IMR-90 (cell line): ENCODE measurements around the gene AGAP9. TPM values are rescaled to one million over a fixed set of nuclear protein-coding genes. Genes with fewer than 3 reads are reported as not detected.

Source experiments
- ATAC-seq: fragments of 200-7000 bp; cut with Tn5 transposase; 2 replicates; pipeline ENCODE4 v1.9.1; 2020; ENCODE audit warnings: low read depth, mild to moderate bottlenecking, moderate library complexity
- BruUV-seq: library from RNA; stranded (reverse); fragments of 400-500 nt; replicated peaks from 2 replicates; lab custom pipeline; 2021; lab: Mats Ljungman, UMichigan
- CTCF ChIA-PET: fragments of 300-600 bp; formaldehyde crosslinking; extraction: SDS; loops from one replicate; lab custom pipeline; 2021; ENCODE audit warnings: antibody characterized with exemption; lab: Yijun Ruan, JAX
- POLR2A ChIA-PET: fragments of 300-600 bp; sonication (Branson Sonifier 250); formaldehyde crosslinking; loops from one replicate; lab custom pipeline; 2022; ENCODE audit warnings: antibody characterized with exemption; ENCODE audit not compliant: unreplicated experiment; lab: Charles Lee
- DNase-seq: peaks from one replicate; pipeline ENCODE4 v3.0.0; 2013
- H2AFZ ChIP-seq: replicated peaks from 2 replicates; pipeline ENCODE3; 2013; ENCODE audit warnings: low read length, mild to moderate bottlenecking; ENCODE audit not compliant: poor library complexity
- H2AK5ac ChIP-seq: 2 replicates; pipeline ENCODE4 v1.6.1; 2013; ENCODE audit warnings: low read depth, low read length, inconsistent platforms
- H2AK9ac ChIP-seq: replicated peaks from 2 replicates; pipeline ENCODE3; 2013; ENCODE audit warnings: mild to moderate bottlenecking, low read depth, low read length, moderate library complexity; ENCODE audit not compliant: poor library complexity
- H2BK120ac ChIP-seq: 2 replicates; pipeline ENCODE4 v1.6.1; 2013; ENCODE audit warnings: low read depth, low read length, inconsistent platforms
- H2BK15ac ChIP-seq: 3 replicates; pipeline ENCODE4 v1.6.1; 2013; ENCODE audit warnings: low read depth, low read length, inconsistent platforms
- H2BK20ac ChIP-seq: 2 replicates; pipeline ENCODE4 v1.6.1; 2013; ENCODE audit warnings: low read depth, mild to moderate bottlenecking, inconsistent platforms, low read length, moderate library complexity
- H2BK5ac ChIP-seq: 2 replicates; pipeline ENCODE4 v1.6.1; 2013; ENCODE audit warnings: mild to moderate bottlenecking, low read depth, low read length, inconsistent platforms; ENCODE audit not compliant: poor library complexity, severe bottlenecking
- H3K14ac ChIP-seq: replicated peaks from 2 replicates; pipeline ENCODE4 v1.6.1; 2013; ENCODE audit warnings: low read depth, low read length, inconsistent platforms
- H3K18ac ChIP-seq: 2 replicates; pipeline ENCODE4 v1.6.1; 2013; ENCODE audit warnings: low read depth, low read length, control low read depth
- H3K23ac ChIP-seq: 2 replicates; pipeline ENCODE4 v1.6.1; 2013; ENCODE audit warnings: low read depth, low read length, inconsistent platforms
- H3K27ac ChIP-seq: 2 replicates; pipeline ENCODE4 v1.5.1; 2013; ENCODE audit warnings: mild to moderate bottlenecking, control low read depth, low read length; ENCODE audit not compliant: insufficient read depth
- H3K27me3 ChIP-seq: 2 replicates; pipeline ENCODE4 v1.6.1; 2013; ENCODE audit warnings: low read length; ENCODE audit not compliant: control insufficient read depth, insufficient read depth
- H3K36me3 ChIP-seq: 2 replicates; pipeline ENCODE4 v1.6.1; 2013; ENCODE audit warnings: low read length, mixed read lengths; ENCODE audit not compliant: control insufficient read depth, insufficient read depth
- H3K4ac ChIP-seq: 2 replicates; pipeline ENCODE4 v1.6.1; 2013; ENCODE audit warnings: low read depth, low read length, inconsistent platforms
- H3K4me1 ChIP-seq: 2 replicates; pipeline ENCODE4 v1.6.1; 2013; ENCODE audit warnings: low read length, mixed read lengths; ENCODE audit not compliant: control insufficient read depth, insufficient read depth
- H3K4me2 ChIP-seq: 2 replicates; pipeline ENCODE4 v1.6.1; 2013; ENCODE audit warnings: low read depth, mild to moderate bottlenecking, control low read depth, low read length, moderate library complexity
- H3K4me3 ChIP-seq: 2 replicates; pipeline ENCODE4 v1.5.1; 2013; ENCODE audit warnings: low read depth, mild to moderate bottlenecking, control low read depth, low read length, moderate library complexity; ENCODE audit not compliant: insufficient read depth
- H3K56ac ChIP-seq: 2 replicates; pipeline ENCODE4 v1.6.1; 2013; ENCODE audit warnings: low read length, inconsistent platforms; ENCODE audit not compliant: insufficient read depth; ENCODE audit errors: extremely low read depth
- H3K79me1 ChIP-seq, 2 experiments: 2 replicates each; pipeline ENCODE4 v1.6.1; 2013; ENCODE audit warnings: low read length in 2 of 2, inconsistent platforms in 1 of 2, low read depth in 1 of 2
- H3K9ac ChIP-seq: 2 replicates; pipeline ENCODE4 v1.6.1; 2013; ENCODE audit warnings: low read depth, low read length, control low read depth
- H3K9me1 ChIP-seq: 2 replicates; pipeline ENCODE4 v1.6.1; 2013; ENCODE audit warnings: low read length, inconsistent platforms; ENCODE audit not compliant: insufficient read depth
- H3K9me3 ChIP-seq: 2 replicates; pipeline ENCODE4 v1.6.1; 2013; ENCODE audit warnings: low read length; ENCODE audit not compliant: control insufficient read depth, insufficient read depth
- H4K20me1 ChIP-seq: 2 replicates; pipeline ENCODE4 v1.6.1; 2013; ENCODE audit warnings: low read length, inconsistent platforms; ENCODE audit not compliant: insufficient read depth
- H4K5ac ChIP-seq: 2 replicates; pipeline ENCODE4 v1.6.1; 2013; ENCODE audit warnings: mild to moderate bottlenecking, low read depth, low read length, control low read depth
- H4K8ac ChIP-seq, 2 experiments: 2 replicates each; pipeline ENCODE4 v1.6.1; 2013; ENCODE audit warnings: low read depth in 2 of 2, low read length in 2 of 2, control low read depth in 1 of 2, inconsistent platforms in 1 of 2
- H4K91ac ChIP-seq: 2 replicates; pipeline ENCODE4 v1.6.1; 2013; ENCODE audit warnings: low read depth, low read length, inconsistent platforms; ENCODE audit not compliant: insufficient read depth
- CEBPB ChIP-seq: IDR thresholded peaks from 2 replicates; pipeline ENCODE4 v1.6.1; 2012; ENCODE audit warnings: low read depth, low read length, improper control_type of control experiment
- CHD1 ChIP-seq: IDR thresholded peaks from 2 replicates; pipeline ENCODE4 v1.6.1; 2012; ENCODE audit warnings: low read depth, low read length, improper control_type of control experiment
- FOS ChIP-seq: fragments of 150-350 bp; IDR thresholded peaks from 2 replicates; pipeline ENCODE4 v1.6.1; 2016; ENCODE audit warnings: low read depth, low read length
- MAFK ChIP-seq: IDR thresholded peaks from 2 replicates; pipeline ENCODE4 v1.6.1; 2012; ENCODE audit warnings: low read depth, low read length, improper control_type of control experiment
- MAZ ChIP-seq: IDR thresholded peaks from 2 replicates; pipeline ENCODE4 v1.6.1; 2012; ENCODE audit warnings: low read depth, mild to moderate bottlenecking, low read length, improper control_type of control experiment, moderate library complexity, borderline replicate concordance
- MXI1 ChIP-seq: IDR thresholded peaks from 2 replicates; pipeline ENCODE4 v1.6.1; 2012; ENCODE audit warnings: low read depth, mild to moderate bottlenecking, low read length, moderate library complexity, borderline replicate concordance
- NFE2L2 ChIP-seq: fragments of 150-350 bp; IDR thresholded peaks from 2 replicates; pipeline ENCODE4 v1.6.1; 2016; ENCODE audit warnings: low read depth, mild to moderate bottlenecking, low read length
- RAD21 ChIP-seq: IDR thresholded peaks from 2 replicates; pipeline ENCODE4 v1.6.1; 2012; ENCODE audit warnings: low read length, improper control_type of control experiment
- RCOR1 ChIP-seq: IDR thresholded peaks from 2 replicates; pipeline ENCODE4 v1.6.1; 2012; ENCODE audit warnings: mild to moderate bottlenecking, low read length, improper control_type of control experiment; ENCODE audit not compliant: insufficient replicate concordance
- RFX5 ChIP-seq: IDR thresholded peaks from 2 replicates; pipeline ENCODE4 v1.8.0; 2012; ENCODE audit warnings: low read depth, mild to moderate bottlenecking, low read length, moderate library complexity
- WGBS, 2 experiments: methylation state at CpG; one replicate each; pipeline versions ENCODE4 v1.1.5 to v1.1.7; 2013; ENCODE audit warnings: missing lambda C conversion rate in 2 of 2; ENCODE audit not compliant: insufficient read length in 1 of 2; ENCODE audit errors: extremely low coverage in 2 of 2; 5-methylcytosine and 5-hydroxymethylcytosine counted together
- dilution Hi-C: fragments of 300-500 bp; cut with HindIII; formaldehyde crosslinking; loops from one replicate; pipeline ENCODE4 v1.14.3; 2018; ENCODE audit warnings: low sequenced_read_pairs; ENCODE audit not compliant: unreplicated experiment
- in situ Hi-C: fragments of 300-500 bp; cut with MboI; formaldehyde crosslinking; loops from 3 replicates; pipeline ENCODE4 v1.14.3; 2019; ENCODE audit warnings: low sequenced_read_pairs, inconsistent platforms, mixed read lengths
- intact Hi-C: fragments of 100-400 bp; cut with micrococcal nuclease; formaldehyde crosslinking; loops from 2 replicates; pipeline ENCODE4 v1.10.0; 2022
- polyA plus RNA-seq, 3 experiments: library from polyadenylated mRNA; depleted of rRNA; stranded (reverse); fragments of >200 nt; gene quantifications; 2 replicates each; pipeline ENCODE4 v1.2.3, GENCODE V29; 2012; ENCODE audit warnings: low replicate concordance in 1 of 3
- total RNA-seq: library from RNA; depleted of rRNA; stranded (reverse); fragments of >200 nt; gene quantifications from 2 replicates; pipeline ENCODE4 v1.2.3, GENCODE V29; 2012
- TF ChIP-seq, protein P1 (sequence below): conservative IDR thresholded peaks from 2 replicates; pipeline ENCODE4 v1.5.1; 2012; ENCODE audit warnings: mild to moderate bottlenecking, low read depth, low read length, improper control_type of control experiment

Gene AGAP9
- total and polyA plus RNA-seq, 2 of the 4 experiments (the other 2 are of a cell fraction): 3.2 to 11.2 TPM

GRCh38 chr10:47457826-47458225 lies 65.6 kb downstream of the AGAP9 start:
- Histone ChIP-seq H3K14ac (no peak overlapping the region), H3K27me3 (peaks cover 15% of the 10 kb centered on the region; the same call in 1 of the 2 replicates), H3K23ac (no peak overlapping the region), H4K91ac (peak overlapping the region; percentile 68), H3K9me3 (no peaks in the 10 kb centered on the region), H3K27ac (no peak overlapping the region), H4K20me1 (no peaks in the 10 kb centered on the region), H3K56ac (no peak overlapping the region), H2BK120ac (peak overlapping the region; percentile 69), H3K4me1 (peaks cover 11% of the 10 kb centered on the region), H3K9ac (no peak overlapping the region), H3K9me1 (peaks cover 9% of the 10 kb centered on the region; the same call in 1 of the 2 replicates), H3K36me3 (no peaks in the 10 kb centered on the region), H3K4ac (peak overlapping the region; percentile 67), H2AK5ac (peak overlapping the region; percentile 86), H2BK15ac (peak overlapping the region; percentile 90; the same call in 2 of the 3 replicates), H4K8ac (no peak overlapping the region), H3K18ac (0 out of 2 replicates have a peak overlapping the region, but pooled peaks have one; percentile 33), H3K79me1 (no peaks in the 10 kb centered on the region), H2BK20ac (peak overlapping the region; percentile 62), H3K4me2 (no peak overlapping the region), H2AFZ (no peak overlapping the region), H2AK9ac (no peak overlapping the region), H2BK5ac (no peak overlapping the region), H4K5ac (no peak overlapping the region), H3K4me3 (no peak overlapping the region)
- POLR2A ChIA-PET: no interaction called here
- dilution Hi-C loops: no loop called here
- TF ChIP-seq NFE2L2 (no peak), CEBPB (no peak), MXI1 (no peak), RCOR1 (no peak), FOS (no peak), RAD21 (no peak), MAZ (no peak), RFX5 (no peak), MAFK (no peak), CHD1 (no peak)
- TF ChIP-seq, protein P1, sequence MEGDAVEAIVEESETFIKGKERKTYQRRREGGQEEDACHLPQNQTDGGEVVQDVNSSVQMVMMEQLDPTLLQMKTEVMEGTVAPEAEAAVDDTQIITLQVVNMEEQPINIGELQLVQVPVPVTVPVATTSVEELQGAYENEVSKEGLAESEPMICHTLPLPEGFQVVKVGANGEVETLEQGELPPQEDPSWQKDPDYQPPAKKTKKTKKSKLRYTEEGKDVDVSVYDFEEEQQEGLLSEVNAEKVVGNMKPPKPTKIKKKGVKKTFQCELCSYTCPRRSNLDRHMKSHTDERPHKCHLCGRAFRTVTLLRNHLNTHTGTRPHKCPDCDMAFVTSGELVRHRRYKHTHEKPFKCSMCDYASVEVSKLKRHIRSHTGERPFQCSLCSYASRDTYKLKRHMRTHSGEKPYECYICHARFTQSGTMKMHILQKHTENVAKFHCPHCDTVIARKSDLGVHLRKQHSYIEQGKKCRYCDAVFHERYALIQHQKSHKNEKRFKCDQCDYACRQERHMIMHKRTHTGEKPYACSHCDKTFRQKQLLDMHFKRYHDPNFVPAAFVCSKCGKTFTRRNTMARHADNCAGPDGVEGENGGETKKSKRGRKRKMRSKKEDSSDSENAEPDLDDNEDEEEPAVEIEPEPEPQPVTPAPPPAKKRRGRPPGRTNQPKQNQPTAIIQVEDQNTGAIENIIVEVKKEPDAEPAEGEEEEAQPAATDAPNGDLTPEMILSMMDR: no peak
- in situ Hi-C loops: no loop called here
- ATAC-seq (no peak), DNase-seq (no peak)
- intact Hi-C loops: no loop called here
- BruUV-seq: no TSS peak
- WGBS, 2 experiments: no CpG with 5 or more reads among the region's 1 CpG
- CTCF ChIA-PET: no interaction called here
